ENCODE results near the gene ERC2.
"Not testable (repeated sequence)": the region's sequence is repeated elsewhere in the genome, so short reads cannot be mapped to it uniquely, and the experiment has no call there.

Gene ERC2

GRCh38 chr3:56468184-56469106 lies at the start of gene ERC2:
Gene ERC2 (minus strand): TSS chr3:56468467.
- no peak for DNase-seq

- no peak for DNase-seq
These were observed 34.5 kb upstream of the ERC2 start for GRCh38 chr3:56502738-56503137.

GRCh38 chr3:56496376-56496775 lies 28.1 kb upstream of the ERC2 start:
- DNase-seq, result not testable (repeated sequence)

GRCh38 chr3:56494679-56495322 lies 26.5 kb upstream of the ERC2 start:
- DNase-seq, result peak; percentile 69

GRCh38 chr3:56491566-56491965 lies 23.3 kb upstream of the ERC2 start:
- no peak for DNase-seq

GRCh38 chr3:56488812-56489600 lies 20.7 kb upstream of the ERC2 start:
- no peak for DNase-seq

- no peak for DNase-seq
These were observed 16.3 kb upstream of the ERC2 start for GRCh38 chr3:56484525-56485032.

- DNase-seq, result no peak
These were observed 15.9 kb upstream of the ERC2 start for GRCh38 chr3:56484122-56484521.

GRCh38 chr3:56477646-56478045 lies 9.4 kb upstream of the ERC2 start:
- DNase-seq, result no peak

- DNase-seq, result no peak
These were observed 8.5 kb upstream of the ERC2 start for GRCh38 chr3:56476771-56477170.

- no peak for DNase-seq
These were observed 3.5 kb upstream of the ERC2 start for GRCh38 chr3:56471771-56472170.

GRCh38 chr3:56469141-56469540 lies 874 bp upstream of the ERC2 start:
- DNase-seq, result no peak

- no peak for DNase-seq
These were observed 475 bp downstream of the ERC2 start for GRCh38 chr3:56467801-56468183.

- peak; percentile 74 for DNase-seq
These were observed 1.2 kb downstream of the ERC2 start for GRCh38 chr3:56467108-56467507.

GRCh38 chr3:56459719-56460118 lies 8.5 kb downstream of the ERC2 start:
- no peak for DNase-seq

GRCh38 chr3:56459104-56459496 lies 9.2 kb downstream of the ERC2 start:
- no peak for DNase-seq

GRCh38 chr3:56458496-56459103 lies 9.7 kb downstream of the ERC2 start:
- no peak for DNase-seq

GRCh38 chr3:56456117-56456516 lies 12.2 kb downstream of the ERC2 start:
- no peak for DNase-seq

GRCh38 chr3:56453011-56453410 lies 15.3 kb downstream of the ERC2 start:
- DNase-seq, result no peak

GRCh38 chr3:56452085-56452484 lies 16.2 kb downstream of the ERC2 start:
- no peak for DNase-seq

- no peak for DNase-seq
These were observed 24.9 kb downstream of the ERC2 start for GRCh38 chr3:56443372-56443771.

GRCh38 chr3:56428667-56429066 lies 39.6 kb downstream of the ERC2 start:
- DNase-seq, result no peak

- no peak for DNase-seq
These were observed 43.4 kb downstream of the ERC2 start for GRCh38 chr3:56424885-56425284.

Measured in NCI-H1048 (cell line).